WTC11 (cell line): ENCODE results near the gene MARCHF10. TPM values are rescaled to one million over a fixed set of nuclear protein-coding genes. Genes with fewer than 3 reads are reported as not detected.
"Not testable (repeated sequence)": the region's sequence is repeated elsewhere in the genome, so short reads cannot be mapped to it uniquely, and the experiment has no call there.

ENCODE experiments used
- ATAC-seq: fragments of 200-7000 bp; cut with Tn5 transposase; 2 replicates; pipeline ENCODE4 v1.10.0; 2021; ENCODE audit warnings: mild to moderate bottlenecking, moderate library complexity
- CTCF ChIA-PET: fragments of 300-600 bp; sonication (Branson Sonifier 250); formaldehyde crosslinking; loops from one replicate; lab custom pipeline; 2021; ENCODE audit warnings: antibody characterized with exemption; lab: Charles Lee
- POLR2A ChIA-PET: fragments of 350-600 bp; sonication (Branson Sonifier 250); formaldehyde crosslinking; loops from one replicate; lab custom pipeline; 2021; ENCODE audit warnings: antibody characterized with exemption; lab: Charles Lee
- DNase-seq: peaks from one replicate; pipeline ENCODE4 v3.0.0; 2021; ENCODE audit warnings: low spot score
- H3K27ac Mint-ChIP-seq: 2 replicates; pipeline ENCODE4 v1.8.0; 2021; ENCODE audit warnings: mixed read lengths
- H3K27me3 Mint-ChIP-seq: 2 replicates; pipeline ENCODE4 v1.8.0; 2021; ENCODE audit warnings: low read depth, mild to moderate bottlenecking, moderate library complexity, mixed read lengths
- H3K36me3 Mint-ChIP-seq: 2 replicates; pipeline ENCODE4 v1.8.0; 2021; ENCODE audit warnings: mixed read lengths
- H3K4me1 Mint-ChIP-seq: 2 replicates; pipeline ENCODE4 v1.8.0; 2022; ENCODE audit warnings: mixed read lengths
- H3K4me3 Mint-ChIP-seq: 2 replicates; pipeline ENCODE4 v1.8.0; 2021; ENCODE audit warnings: mild to moderate bottlenecking, moderate library complexity, mixed read lengths
- H3K9me3 Mint-ChIP-seq: 2 replicates; pipeline ENCODE4 v1.8.0; 2021; ENCODE audit warnings: mixed read lengths
- CBFB ChIP-seq: sonication (generic); formaldehyde crosslinking; IDR thresholded peaks from 2 replicates; pipeline ENCODE4 v1.8.1; 2022; ENCODE audit warnings: mild to moderate bottlenecking, low read depth, missing genetic modification reagents
- E2F4 ChIP-seq: sonication (generic); formaldehyde crosslinking; IDR thresholded peaks from 2 replicates; pipeline ENCODE4 v1.8.1; 2022; ENCODE audit warnings: low read depth, mild to moderate bottlenecking, moderate library complexity, missing genetic modification reagents, borderline replicate concordance
- ELF4 ChIP-seq: sonication (generic); formaldehyde crosslinking; IDR thresholded peaks from 2 replicates; pipeline ENCODE4 v1.8.1; 2022; ENCODE audit warnings: low read depth, mild to moderate bottlenecking, moderate library complexity, missing genetic modification reagents
- IRF1 ChIP-seq: sonication (generic); formaldehyde crosslinking; IDR thresholded peaks from 2 replicates; pipeline ENCODE4 v1.8.0; 2023; ENCODE audit warnings: missing genetic modification reagents
- IRF2 ChIP-seq: sonication (generic); formaldehyde crosslinking; IDR thresholded peaks from 2 replicates; pipeline ENCODE4 v1.8.0; 2022; ENCODE audit warnings: low read depth, missing genetic modification reagents, borderline replicate concordance
- JAZF1 ChIP-seq: fragments of 250-450 bp; sonication (Bioruptor Pico); IDR thresholded peaks from 2 replicates; pipeline ENCODE4 v1.9.0; 2021; ENCODE audit warnings: moderate library complexity, mild to moderate bottlenecking, inconsistent platforms
- MYBL2 ChIP-seq: sonication (generic); formaldehyde crosslinking; IDR thresholded peaks from 2 replicates; pipeline ENCODE4 v1.8.1; 2023; ENCODE audit warnings: mild to moderate bottlenecking, moderate library complexity, missing genetic modification reagents
- NFATC4 ChIP-seq: fragments of 250-450 bp; sonication (Bioruptor Pico); IDR thresholded peaks from 2 replicates; pipeline ENCODE4 v1.9.0; 2021; ENCODE audit warnings: mild to moderate bottlenecking
- NFE2L1 ChIP-seq: sonication (generic); formaldehyde crosslinking; IDR thresholded peaks from 2 replicates; pipeline ENCODE4 v1.8.1; 2023; ENCODE audit warnings: missing genetic modification reagents
- RELA ChIP-seq: sonication (generic); formaldehyde crosslinking; IDR thresholded peaks from 2 replicates; pipeline ENCODE4 v1.8.1; 2022; ENCODE audit warnings: missing genetic modification reagents, mild to moderate bottlenecking, borderline replicate concordance
- ZBTB43 ChIP-seq: sonication (generic); formaldehyde crosslinking; IDR thresholded peaks from 2 replicates; pipeline ENCODE4 v1.8.1; 2023; ENCODE audit warnings: mild to moderate bottlenecking, missing genetic modification reagents
- ZMAT4 ChIP-seq: fragments of 250-450 bp; sonication (Bioruptor Pico); IDR thresholded peaks from 2 replicates; pipeline ENCODE4 v1.9.0; 2021; ENCODE audit warnings: mild to moderate bottlenecking
- ZNF219 ChIP-seq: sonication (generic); formaldehyde crosslinking; IDR thresholded peaks from 2 replicates; pipeline ENCODE4 v1.8.0; 2023; ENCODE audit warnings: missing genetic modification reagents, mild to moderate bottlenecking, borderline replicate concordance
- ZNF232 ChIP-seq: sonication (generic); formaldehyde crosslinking; IDR thresholded peaks from 2 replicates; pipeline ENCODE4 v1.8.0; 2022; ENCODE audit warnings: mild to moderate bottlenecking, missing genetic modification reagents
- ZNF416 ChIP-seq: fragments of 250-450 bp; sonication (Bioruptor Pico); IDR thresholded peaks from 2 replicates; pipeline ENCODE4 v1.9.0; 2021; ENCODE audit warnings: mild to moderate bottlenecking, inconsistent platforms
- total RNA-seq: library from RNA; stranded (reverse); gene quantifications from 3 replicates; pipeline ENCODE4 v1.2.3, GENCODE V29; 2021
- TF ChIP-seq, protein P1 (sequence below): sonication (generic); formaldehyde crosslinking; IDR thresholded peaks from 2 replicates; pipeline ENCODE4 v1.8.0; 2022; ENCODE audit warnings: mild to moderate bottlenecking, missing genetic modification reagents
- TF ChIP-seq, protein P2 (sequence below): sonication (generic); formaldehyde crosslinking; IDR thresholded peaks from 2 replicates; pipeline ENCODE4 v1.8.1; 2023; ENCODE audit warnings: mild to moderate bottlenecking, missing genetic modification reagents, moderate library complexity
- TF ChIP-seq, protein P3 (sequence below): sonication (generic); formaldehyde crosslinking; IDR thresholded peaks from 2 replicates; pipeline ENCODE4 v1.8.0; 2022; ENCODE audit warnings: mild to moderate bottlenecking, missing genetic modification reagents
- TF ChIP-seq, protein P4 (sequence below): sonication (generic); formaldehyde crosslinking; IDR thresholded peaks from 2 replicates; pipeline ENCODE4 v1.8.1; 2023; ENCODE audit warnings: mild to moderate bottlenecking, missing genetic modification reagents

MARCHF10 gene
- total RNA-seq, 1 experiment from 2014 or later, result 1.0 TPM

DNA sequence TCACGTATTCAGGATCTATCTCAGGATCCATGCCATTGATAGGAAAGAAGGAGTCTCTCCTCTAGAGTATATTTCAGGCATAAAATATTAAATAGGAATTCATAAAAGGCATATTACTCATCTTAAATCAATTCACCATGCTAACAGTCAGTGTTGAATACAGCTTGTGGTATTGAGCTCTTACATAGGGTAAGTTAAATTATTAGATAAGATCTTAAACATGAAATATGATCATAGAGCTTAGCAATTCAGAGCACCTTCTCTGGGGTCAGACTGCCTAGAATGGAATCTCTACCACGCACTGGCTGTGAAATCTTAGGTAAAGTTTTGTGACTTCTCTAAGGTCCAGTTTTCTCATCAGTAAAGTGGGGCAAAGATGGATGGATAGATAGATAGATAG is 20.7 kb downstream of the MARCHF10 start:
- no peaks in the 10 kb centered on the region for H3K27me3 Mint-ChIP-seq
- H3K9me3 Mint-ChIP-seq, result peaks cover 23% of the 10 kb centered on the region
- no peak for ATAC-seq
- peaks cover 10% of the 10 kb centered on the region for H3K4me1 Mint-ChIP-seq
- ChIA-PET CTCF (no interaction called here), POLR2A (no interaction called here)
- peaks cover 9% of the 10 kb centered on the region for H3K36me3 Mint-ChIP-seq
- TF ChIP-seq, protein P1, sequence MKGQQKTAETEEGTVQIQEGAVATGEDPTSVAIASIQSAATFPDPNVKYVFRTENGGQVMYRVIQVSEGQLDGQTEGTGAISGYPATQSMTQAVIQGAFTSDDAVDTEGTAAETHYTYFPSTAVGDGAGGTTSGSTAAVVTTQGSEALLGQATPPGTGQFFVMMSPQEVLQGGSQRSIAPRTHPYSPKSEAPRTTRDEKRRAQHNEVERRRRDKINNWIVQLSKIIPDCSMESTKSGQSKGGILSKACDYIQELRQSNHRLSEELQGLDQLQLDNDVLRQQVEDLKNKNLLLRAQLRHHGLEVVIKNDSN (CRISPR knock-in tag), result no peak
- DNase-seq, result no peak
- no peak overlapping the region for H3K27ac Mint-ChIP-seq
- H3K4me3 Mint-ChIP-seq, result no peak overlapping the region

DNA sequence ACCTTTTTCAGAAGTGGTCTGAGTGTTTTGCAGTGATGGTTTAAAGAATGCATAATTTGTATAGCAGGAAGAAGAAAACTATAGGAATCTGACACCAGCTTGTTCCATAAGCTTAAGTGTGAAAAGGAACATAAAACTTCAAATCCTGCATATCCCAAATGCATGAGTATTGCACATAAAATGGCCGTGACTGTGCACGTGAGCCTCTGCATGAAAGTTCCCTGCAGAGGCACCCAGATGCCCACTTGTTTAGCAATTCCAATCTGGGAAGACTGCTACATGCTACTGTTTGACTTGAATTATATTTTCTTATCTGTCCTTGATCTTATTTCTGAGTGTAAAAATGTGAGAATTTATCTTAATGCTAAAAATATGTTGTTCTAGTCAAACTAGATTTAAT is 21.5 kb downstream of the MARCHF10 start:
- ATAC-seq (no peak), DNase-seq (no peak)
- peaks cover 10% of the 10 kb centered on the region for H3K4me1 Mint-ChIP-seq
- no peaks in the 10 kb centered on the region for H3K27me3 Mint-ChIP-seq
- H3K36me3 Mint-ChIP-seq, result peaks cover 9% of the 10 kb centered on the region
- TF ChIP-seq, protein P2, sequence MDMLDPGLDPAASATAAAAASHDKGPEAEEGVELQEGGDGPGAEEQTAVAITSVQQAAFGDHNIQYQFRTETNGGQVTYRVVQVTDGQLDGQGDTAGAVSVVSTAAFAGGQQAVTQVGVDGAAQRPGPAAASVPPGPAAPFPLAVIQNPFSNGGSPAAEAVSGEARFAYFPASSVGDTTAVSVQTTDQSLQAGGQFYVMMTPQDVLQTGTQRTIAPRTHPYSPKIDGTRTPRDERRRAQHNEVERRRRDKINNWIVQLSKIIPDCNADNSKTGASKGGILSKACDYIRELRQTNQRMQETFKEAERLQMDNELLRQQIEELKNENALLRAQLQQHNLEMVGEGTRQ (CRISPR knock-in tag), result no peak
- TF ChIP-seq E2F4 (CRISPR knock-in tag) (no peak), IRF1 (CRISPR knock-in tag) (no peak), ZNF416 (no peak), ZNF219 (CRISPR knock-in tag) (no peak), RELA (no peak), NFE2L1 (CRISPR knock-in tag) (no peak), ZNF232 (no peak), IRF2 (CRISPR knock-in tag) (no peak), ELF4 (no peak), NFATC4 (CRISPR knock-in tag) (no peak)
- TF ChIP-seq, protein P3, sequence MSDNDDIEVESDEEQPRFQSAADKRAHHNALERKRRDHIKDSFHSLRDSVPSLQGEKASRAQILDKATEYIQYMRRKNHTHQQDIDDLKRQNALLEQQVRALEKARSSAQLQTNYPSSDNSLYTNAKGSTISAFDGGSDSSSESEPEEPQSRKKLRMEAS, result no peak
- TF ChIP-seq, protein P4, sequence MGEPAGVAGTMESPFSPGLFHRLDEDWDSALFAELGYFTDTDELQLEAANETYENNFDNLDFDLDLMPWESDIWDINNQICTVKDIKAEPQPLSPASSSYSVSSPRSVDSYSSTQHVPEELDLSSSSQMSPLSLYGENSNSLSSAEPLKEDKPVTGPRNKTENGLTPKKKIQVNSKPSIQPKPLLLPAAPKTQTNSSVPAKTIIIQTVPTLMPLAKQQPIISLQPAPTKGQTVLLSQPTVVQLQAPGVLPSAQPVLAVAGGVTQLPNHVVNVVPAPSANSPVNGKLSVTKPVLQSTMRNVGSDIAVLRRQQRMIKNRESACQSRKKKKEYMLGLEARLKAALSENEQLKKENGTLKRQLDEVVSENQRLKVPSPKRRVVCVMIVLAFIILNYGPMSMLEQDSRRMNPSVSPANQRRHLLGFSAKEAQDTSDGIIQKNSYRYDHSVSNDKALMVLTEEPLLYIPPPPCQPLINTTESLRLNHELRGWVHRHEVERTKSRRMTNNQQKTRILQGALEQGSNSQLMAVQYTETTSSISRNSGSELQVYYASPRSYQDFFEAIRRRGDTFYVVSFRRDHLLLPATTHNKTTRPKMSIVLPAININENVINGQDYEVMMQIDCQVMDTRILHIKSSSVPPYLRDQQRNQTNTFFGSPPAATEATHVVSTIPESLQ (CRISPR knock-in tag), result no peak
- no peak overlapping the region for H3K27ac Mint-ChIP-seq
- H3K4me3 Mint-ChIP-seq, result no peak overlapping the region
- H3K9me3 Mint-ChIP-seq, result peaks cover 23% of the 10 kb centered on the region
- ChIA-PET CTCF (no interaction called here), POLR2A (no interaction called here)

DNA sequence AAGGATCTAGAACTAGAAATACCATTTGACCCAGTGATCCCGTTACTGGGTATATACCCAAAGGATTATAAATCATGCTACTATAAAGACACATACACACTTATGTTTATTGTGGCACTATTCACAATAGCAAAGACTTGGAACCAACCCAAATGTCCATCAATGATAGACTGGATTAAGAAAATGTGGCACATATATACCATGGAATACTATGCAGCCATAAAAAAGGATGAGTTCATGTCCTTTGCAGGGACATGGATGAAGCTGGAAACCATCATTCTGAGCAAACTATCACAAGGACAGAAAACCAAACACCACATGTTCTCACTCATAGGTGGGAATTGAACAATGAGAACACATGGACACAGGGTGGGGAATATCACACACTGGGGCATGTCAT is 22.1 kb downstream of the MARCHF10 start:
- CTCF ChIA-PET, result not testable (repeated sequence)

GRCh38 chr17:62782730-62783270 is 25.3 kb downstream of the MARCHF10 start:
- Mint-ChIP-seq H3K9me3 (peaks cover 23% of the 10 kb centered on the region), H3K4me1 (peaks cover 7% of the 10 kb centered on the region), H3K4me3 (no peak overlapping the region), H3K27ac (no peak overlapping the region), H3K27me3 (no peaks in the 10 kb centered on the region; the same call in 1 of the 2 replicates), H3K36me3 (peaks cover 9% of the 10 kb centered on the region)
- ATAC-seq (no peak), DNase-seq (no peak)
- CTCF ChIA-PET, result no interaction called here
- POLR2A ChIA-PET, result no interaction called here
- no peak for TF ChIP-seq CBFB (CRISPR knock-in tag)
- no peak for TF ChIP-seq ZMAT4 (CRISPR knock-in tag)
- no peak for TF ChIP-seq JAZF1 (CRISPR knock-in tag)
- TF ChIP-seq MYBL2, result no peak
- TF ChIP-seq ZBTB43 (CRISPR knock-in tag), result no peak
- TF ChIP-seq E2F4 (CRISPR knock-in tag), result no peak

More for the DNA sequence above, 22.1 kb downstream of the MARCHF10 start:
- H3K36me3 Mint-ChIP-seq, H3K4me3 Mint-ChIP-seq, H3K27me3 Mint-ChIP-seq, POLR2A ChIA-PET, ATAC-seq, DNase-seq, H3K4me1 Mint-ChIP-seq, H3K27ac Mint-ChIP-seq: not testable (repeated sequence)
- H3K9me3 Mint-ChIP-seq, result peaks cover 23% of the 10 kb centered on the region
